HG02840 (cell line): ENCODE results near the gene PATE4.
"Not testable (repeated sequence)": the region's sequence is repeated elsewhere in the genome, so short reads cannot be mapped to it uniquely, and the experiment has no call there.

ENCODE experiments used
- ATAC-seq: cut with Tn5 transposase; IDR thresholded peaks from one replicate; pipeline ENCODE4 v1.9.1; 2021; ENCODE audit warnings: mild to moderate bottlenecking, moderate library complexity, moderate number of reproducible peaks; ENCODE audit not compliant: unreplicated experiment, low FRiP score

Gene PATE4

GRCh38 chr11:125833016-125833415 lies at the start of gene PATE4:
PATE4 (plus strand) TSS chr11:125833316; CDS start chr11:125833360, 44 bp downstream.
- no peak for ATAC-seq

DNA sequence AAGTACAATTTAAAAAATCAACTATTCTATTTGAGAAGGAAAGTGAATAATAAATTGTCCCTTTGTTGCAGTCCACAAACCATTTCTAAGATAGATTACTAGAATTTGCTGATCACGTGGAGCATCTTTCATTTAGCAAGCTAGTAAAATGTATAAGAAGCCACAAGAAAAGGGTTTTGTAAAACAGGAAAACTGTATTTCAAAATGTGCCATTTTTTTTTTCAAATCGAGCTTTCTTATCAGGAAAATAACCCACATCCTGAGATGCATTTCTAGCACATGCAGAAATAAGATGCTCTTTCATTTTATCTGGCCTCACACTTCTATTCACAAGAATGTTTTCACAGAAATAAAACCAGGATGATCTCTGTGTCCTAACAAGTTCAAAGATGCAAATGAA lies 48.4 kb upstream of the PATE4 start:
- ATAC-seq, result no peak

GRCh38 chr11:125787827-125788226 lies 45.3 kb upstream of the PATE4 start, which contains the start of gene PATE3:
PATE3 (plus strand) TSS chr11:125788127; CDS start chr11:125788152, 25 bp downstream.
- no peak for ATAC-seq

GRCh38 chr11:125790825-125791224 lies 42.3 kb upstream of the PATE4 start:
- no peak for ATAC-seq

DNA sequence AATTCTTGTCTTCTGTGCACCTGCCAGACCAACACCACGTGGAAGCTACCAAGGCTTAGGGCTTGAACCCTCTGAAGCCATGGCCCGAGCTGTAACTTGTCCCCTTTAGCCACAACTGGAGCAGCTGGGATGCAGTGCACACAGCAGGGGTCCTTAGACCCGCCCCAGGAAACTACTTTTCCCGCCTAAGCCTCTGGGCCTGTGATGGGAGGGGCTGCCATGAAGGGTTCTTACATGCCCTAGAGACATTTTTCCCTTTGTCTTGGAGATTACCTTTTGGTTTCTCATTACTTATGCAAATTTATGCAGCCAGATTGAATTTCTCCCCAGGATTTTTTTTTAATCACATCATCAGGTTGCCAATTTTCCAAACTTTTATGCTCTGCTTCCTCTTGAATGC lies 35.5 kb upstream of the PATE4 start:
- ATAC-seq, result no peak

DNA sequence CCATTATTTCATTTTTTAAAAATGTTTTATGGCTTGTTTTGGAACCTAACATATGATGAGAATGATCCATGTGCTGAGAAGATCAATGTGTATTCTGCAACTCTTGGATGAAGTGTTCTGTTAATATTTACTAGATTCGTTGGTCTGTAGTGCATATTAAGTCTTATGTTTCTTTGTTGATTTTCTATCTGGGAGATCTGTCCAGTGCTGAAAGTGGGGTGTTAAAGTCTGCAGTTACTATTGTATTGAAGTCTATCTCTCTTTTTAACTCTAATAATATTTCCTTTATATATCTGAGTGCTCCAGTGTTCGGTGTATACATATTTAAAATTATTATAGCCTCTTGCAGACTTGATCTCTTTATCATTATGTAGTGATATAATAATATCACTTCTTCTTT lies 33.3 kb upstream of the PATE4 start:
- no peak for ATAC-seq

GRCh38 chr11:125802387-125802786 lies 30.7 kb upstream of the PATE4 start:
- no peak for ATAC-seq

DNA sequence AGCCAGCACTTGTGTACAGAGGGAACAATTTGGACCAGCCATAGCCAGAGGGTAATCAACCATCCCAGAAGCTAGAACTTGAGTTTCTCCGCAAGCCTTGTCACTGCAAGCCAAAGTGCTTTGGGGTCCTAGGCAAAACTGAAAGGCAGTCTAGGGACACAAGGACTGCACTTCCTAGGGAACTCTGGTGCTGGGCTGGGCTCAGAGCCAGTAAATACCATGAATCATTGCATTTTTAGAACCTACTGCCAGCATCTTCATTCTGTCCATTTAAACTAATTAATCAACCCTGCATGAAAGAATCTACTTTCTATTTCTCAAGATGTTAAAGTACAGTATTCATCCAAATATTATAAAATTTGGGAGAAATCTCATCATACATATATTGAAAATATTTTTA lies 25.2 kb upstream of the PATE4 start:
- ATAC-seq, result no peak

DNA sequence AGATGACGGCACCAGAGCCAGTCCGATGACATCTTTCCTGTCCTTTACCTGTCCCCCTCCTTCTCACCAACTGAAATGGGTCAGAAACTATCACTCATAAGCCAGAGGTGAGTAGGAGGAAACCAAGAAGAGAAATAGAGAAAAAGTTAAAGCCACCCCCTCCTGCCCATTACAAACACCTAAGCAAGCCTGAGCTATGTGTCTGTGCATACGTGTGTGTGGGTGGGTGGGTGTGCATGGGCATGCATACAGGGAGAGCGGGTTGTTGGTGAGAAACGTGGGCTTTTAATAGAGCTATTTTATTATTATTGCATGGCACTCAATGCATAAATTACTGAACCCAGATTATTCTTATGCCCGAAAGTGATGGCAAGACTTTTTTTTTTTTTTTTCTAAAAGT lies 2.6 kb downstream of the PATE4 start:
- ATAC-seq, result no peak

DNA sequence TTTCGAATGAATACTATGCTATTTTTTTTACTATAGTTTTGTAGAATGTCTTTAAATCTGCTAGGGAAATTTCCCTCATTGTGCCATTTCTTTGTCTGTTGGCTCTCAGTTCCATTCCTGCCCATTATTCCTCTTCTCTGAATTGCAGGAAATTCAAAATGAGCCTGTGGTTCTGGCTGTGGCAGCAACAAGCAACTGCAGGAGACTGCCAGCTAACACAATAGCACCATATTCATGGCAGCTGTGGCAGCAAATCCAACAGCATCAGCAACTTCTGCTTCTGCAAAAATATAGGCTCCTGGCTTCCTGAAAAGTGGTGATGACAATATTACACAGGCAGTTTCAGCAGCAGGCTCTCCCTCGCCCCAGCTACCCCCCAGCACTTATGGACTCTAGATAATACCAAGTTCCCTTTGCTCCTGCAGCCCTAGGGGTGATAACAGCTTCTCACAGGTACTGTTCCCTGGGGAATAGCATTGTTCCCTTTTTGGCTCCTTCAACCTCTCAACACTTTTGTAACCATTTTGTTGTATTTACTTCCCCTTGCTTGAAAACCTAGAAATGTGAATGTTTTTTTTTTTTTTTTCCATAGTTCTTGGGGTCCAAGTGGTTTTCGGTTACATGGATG lies 9.3 kb downstream of the PATE4 start:
- ATAC-seq, result no peak

GRCh38 chr11:125846188-125846587 lies 13.1 kb downstream of the PATE4 start:
- ATAC-seq, result no peak

GRCh38 chr11:125857670-125858069 lies 24.6 kb downstream of the PATE4 start:
- not testable (repeated sequence) for ATAC-seq

- not testable (repeated sequence) for ATAC-seq
Observed at GRCh38 chr11:125862786-125863185, 29.7 kb downstream of the PATE4 start.

- ATAC-seq, result not testable (repeated sequence)
Observed at GRCh38 chr11:125865354-125865753, 32.2 kb downstream of the PATE4 start.

- no peak for ATAC-seq
Observed at GRCh38 chr11:125869521-125869920, 36.4 kb downstream of the PATE4 start.

- no peak for ATAC-seq
Observed at GRCh38 chr11:125871391-125872137, 38.4 kb downstream of the PATE4 start.

DNA sequence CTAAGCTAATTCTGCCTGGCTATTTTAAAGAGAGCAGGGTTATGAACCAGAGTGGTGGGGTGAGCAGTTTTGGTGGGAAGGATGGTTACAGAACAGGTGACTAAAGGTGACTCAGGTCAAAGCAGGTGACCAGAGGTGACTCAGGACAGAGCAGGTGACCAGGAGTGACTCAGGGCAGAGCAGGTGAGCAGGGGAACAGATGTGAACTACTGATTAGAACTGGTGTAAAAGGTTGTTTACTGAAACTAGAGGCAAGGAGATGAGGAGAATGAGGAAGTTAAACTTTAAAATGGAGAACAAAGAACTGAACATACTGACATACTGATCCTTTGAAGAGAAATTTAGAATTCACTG lies 39.0 kb downstream of the PATE4 start:
- no peak for ATAC-seq

DNA sequence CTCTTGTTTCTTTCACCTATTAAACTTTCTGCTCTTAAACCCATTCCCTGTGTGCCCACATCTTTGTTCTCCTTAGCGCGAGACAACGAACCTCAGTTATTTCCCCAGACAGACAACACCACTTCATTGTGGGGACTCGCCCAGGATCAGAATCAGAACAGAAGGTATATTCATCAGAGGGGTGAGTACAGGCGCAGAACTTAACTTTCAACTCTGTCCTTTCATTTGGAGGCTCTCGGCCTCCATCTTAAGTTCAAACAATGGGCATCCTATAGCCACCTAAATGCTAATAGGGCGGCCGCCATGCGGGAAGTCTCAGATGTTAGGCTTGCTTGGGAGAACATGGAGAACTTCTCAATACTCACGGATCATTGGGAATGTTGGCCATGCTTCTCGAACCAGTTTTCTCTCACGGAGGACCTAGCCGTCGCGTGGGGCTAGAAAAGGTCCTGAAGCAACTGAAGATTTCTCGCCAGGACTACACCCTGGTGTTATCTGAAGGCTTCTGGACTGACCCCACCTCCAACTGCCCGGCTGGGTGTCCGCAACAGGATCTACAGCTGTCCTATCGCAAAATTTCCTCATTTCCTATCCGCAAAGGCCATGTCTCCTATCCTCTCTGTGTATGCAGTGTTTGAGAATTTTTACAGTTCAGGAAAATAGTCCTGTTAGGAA lies 40.9 kb downstream of the PATE4 start:
- ATAC-seq, result no peak

DNA sequence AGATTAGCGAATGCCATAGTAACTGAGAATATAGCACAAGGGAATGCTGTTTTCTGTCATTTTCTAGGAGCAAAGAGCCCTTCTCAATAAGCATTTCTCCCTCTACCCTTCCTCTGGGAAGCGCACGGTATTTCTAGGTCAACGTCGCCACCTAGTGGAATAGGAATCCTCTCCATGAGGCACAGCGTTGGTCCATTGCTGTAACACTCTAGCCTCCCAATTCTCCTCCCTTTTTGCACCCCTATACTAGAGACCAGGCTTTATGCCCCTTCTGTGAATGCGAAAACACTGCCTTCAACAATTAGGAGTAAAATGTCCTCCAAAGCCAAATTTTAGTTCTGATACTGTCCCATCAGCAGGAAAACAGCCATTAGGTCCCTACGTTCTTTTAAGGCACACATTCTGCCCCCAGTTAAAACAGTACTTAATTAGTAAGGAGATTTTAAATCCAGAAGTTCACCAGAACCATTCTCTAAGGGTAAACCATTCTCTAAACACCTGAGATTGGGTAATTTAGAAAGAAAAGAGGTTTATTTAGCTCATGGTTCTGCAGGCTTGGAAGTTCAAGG lies 41.5 kb downstream of the PATE4 start:
- no peak for ATAC-seq

GRCh38 chr11:125881291-125881690 lies 48.2 kb downstream of the PATE4 start:
- ATAC-seq, result no peak

DNA sequence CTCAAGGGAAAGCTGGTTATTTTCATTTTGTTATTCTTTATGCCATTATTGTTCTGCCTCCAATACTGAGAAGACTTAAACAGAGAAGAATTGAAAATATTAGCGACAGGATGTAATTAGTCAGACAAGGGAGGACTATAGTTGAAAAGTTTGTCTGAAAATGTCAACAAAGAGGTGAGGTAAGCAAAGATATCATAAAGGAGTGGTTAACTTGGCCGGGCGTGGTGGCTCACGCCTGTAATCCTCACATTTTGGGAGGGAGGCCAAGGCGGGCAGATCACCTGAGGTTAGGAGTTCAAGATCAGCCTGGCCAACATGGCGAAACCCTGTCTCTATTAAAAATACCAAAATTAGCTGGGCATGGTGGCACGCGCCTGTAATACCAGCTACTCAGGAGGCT lies 50.3 kb downstream of the PATE4 start:
- ATAC-seq, result no peak
